HG02970 (cell line): ENCODE results near the gene NTNG2.
"Not testable (repeated sequence)": the region's sequence is repeated elsewhere in the genome, so short reads cannot be mapped to it uniquely, and the experiment has no call there.

Experiments used
- ATAC-seq: cut with Tn5 transposase; IDR thresholded peaks from one replicate; pipeline ENCODE4 v1.9.1; 2021; ENCODE audit warnings: mild to moderate bottlenecking, moderate library complexity, moderate number of reproducible peaks; ENCODE audit not compliant: unreplicated experiment, low FRiP score

The NTNG2 gene

GRCh38 chr9:132245465-132245864, 83.6 kb downstream of the NTNG2 start:
- ATAC-seq = no peak

DNA sequence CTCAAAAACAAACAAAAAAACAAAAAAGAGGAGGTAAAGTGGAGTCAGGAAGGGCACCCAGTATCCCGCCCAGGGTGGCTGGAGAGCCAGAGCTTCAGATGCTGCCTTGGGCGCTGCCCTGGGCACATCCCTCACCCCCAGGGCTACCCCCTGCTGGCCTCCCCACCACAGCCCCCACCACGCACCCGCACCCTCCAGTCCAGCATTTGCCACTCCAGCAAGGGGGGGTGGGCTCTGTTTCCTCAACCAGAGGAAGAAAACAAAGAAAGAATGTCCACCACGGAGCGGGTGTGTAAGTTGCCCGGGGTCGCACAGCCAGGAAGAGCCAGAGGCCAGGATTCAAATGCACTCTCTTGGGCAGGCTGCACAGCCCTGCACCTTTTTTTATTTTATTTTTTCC, 86.1 kb downstream of the NTNG2 start:
- no peak for ATAC-seq

DNA sequence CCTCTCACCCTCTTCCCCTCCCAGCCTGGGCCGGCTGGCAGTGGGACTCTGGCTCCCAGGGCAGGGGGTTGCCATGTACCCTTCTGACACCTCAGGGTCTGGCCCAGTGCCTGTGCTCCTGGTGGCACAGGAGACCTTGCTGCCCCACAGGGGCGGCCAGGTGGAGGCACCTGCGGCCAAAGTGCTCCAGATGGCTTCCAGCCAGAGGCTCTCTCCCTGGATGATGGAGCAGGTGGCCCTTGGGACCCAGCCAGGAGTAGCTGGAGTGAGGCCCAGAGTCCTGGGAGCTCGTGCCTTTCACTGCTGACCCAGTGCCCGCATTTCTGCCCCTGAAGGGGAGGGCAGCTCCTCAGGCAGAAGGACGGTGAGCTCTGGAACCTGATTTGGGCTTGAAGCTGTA, 87.3 kb downstream of the NTNG2 start:
- ATAC-seq = no peak

DNA sequence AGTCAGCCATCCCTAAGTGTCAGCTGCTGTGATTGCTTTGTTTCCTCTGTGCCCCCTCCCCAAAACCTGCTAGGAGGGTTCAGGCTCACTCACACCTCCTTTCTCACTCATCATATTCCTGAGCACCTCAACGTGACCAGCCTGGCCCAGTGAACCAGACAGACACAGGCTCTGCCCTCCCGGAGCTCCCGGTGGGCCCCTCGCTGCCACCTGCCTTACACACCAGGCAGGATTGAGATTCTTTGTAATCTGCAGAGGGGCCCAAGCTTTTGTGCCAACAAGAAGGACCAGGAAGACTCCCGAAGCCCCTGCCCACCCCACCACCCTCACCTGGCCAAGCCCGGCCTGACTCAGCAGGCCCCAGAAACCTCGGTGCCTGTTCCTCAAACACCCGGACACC, 87.8 kb downstream of the NTNG2 start:
- ATAC-seq = no peak

GRCh38 chr9:132250324-132251262, 88.7 kb downstream of the NTNG2 start:
- ATAC-seq = no peak

DNA sequence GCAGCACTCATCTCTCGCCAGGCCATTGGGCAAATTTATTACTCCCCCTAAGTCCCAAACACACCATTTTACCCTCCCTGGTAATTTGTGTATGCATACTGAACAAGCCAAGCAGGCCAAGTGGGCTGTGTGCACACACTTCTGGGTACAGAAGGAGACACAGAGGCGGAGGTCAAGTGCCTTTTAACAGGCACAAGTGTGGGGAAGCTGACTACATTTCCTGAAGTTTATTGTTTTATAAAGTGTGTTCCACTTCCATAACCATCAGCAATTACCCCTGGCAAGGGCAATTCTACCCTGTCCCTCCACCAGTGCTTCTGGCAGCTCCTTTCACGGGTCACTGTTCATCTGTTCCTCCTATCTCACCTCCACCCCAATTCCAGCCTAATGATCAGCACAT, 99.0 kb downstream of the NTNG2 start:
- ATAC-seq = no peak

DNA sequence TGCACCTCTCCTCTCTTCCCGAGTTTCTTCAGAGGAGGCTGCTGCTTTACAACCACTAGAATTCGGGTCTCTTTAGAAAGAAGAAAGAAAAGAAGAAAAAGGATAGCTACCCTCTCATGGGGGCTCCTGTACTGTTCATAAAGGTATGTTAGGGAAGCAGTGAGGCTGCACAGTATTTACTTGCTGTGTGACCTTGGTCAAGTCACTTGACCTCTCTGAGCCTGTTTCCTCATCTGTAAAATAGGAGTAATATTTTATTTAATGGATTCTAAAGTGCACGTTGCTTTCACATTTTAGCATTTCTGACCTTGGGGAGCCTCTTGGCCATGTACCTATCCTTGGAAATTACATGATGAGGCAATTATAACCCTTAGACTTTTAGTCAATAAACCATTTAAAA, 104.2 kb downstream of the NTNG2 start:
- ATAC-seq = no peak

DNA sequence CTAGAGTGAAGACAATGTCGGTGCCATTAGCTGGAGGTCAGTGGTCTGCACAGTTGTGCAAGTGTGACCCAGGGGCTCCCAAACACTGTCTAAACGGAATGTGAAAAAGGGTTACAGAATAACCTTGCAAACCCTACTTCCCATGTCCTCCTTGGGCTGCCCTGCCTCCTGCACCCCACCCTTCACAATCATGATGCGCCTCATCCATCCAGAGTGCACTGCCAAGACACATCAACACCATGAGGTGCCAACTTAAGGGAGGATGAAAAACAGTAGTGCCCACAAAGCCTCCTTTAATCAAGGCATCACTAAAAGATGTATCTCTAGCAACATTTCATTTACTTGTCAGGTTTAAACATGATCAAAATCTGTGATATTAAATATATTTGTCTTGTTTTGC, 105.8 kb downstream of the NTNG2 start:
- ATAC-seq = no peak

- no peak for ATAC-seq
These were observed 107.0 kb downstream of the NTNG2 start for GRCh38 chr9:132268725-132269352.

DNA sequence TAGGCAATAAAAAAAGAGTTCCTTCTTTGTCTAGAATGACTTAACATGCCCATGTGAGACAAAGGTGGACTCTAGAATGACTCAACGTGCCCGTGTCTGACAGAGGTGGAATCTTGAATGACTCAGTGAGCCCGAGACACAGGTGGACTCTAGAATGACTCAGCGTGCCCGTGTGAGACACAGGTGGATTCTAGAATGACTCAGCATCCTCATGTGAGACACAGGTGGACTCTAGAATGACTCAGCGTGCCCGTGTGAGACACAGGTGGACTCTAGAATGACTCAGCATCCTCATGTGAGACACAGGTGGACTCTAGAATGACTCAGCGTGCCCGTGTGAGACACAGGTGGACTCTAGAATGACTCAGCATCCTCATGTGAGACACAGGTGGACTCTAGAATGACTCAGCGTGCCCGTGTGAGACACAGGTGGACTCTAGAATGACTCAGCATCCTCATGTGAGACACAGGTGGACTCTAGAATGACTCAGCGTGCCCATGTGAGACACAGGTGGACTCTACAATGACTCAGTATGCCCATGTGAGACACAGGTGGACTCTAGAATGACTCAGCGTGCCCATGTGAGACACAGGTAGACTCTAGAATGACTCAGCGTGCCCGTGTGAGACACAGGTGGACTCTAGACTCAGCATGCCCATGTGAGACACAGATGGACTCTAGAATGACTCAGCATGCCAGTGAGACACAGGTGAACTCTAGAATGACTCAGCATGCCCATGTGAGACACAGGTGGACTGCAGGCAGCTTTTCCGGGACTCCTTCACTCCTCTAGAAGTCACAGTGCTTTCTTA, 108.1 kb downstream of the NTNG2 start:
- ATAC-seq = not testable (repeated sequence)

GRCh38 chr9:132274861-132275260, 113.0 kb downstream of the NTNG2 start:
- no peak for ATAC-seq

DNA sequence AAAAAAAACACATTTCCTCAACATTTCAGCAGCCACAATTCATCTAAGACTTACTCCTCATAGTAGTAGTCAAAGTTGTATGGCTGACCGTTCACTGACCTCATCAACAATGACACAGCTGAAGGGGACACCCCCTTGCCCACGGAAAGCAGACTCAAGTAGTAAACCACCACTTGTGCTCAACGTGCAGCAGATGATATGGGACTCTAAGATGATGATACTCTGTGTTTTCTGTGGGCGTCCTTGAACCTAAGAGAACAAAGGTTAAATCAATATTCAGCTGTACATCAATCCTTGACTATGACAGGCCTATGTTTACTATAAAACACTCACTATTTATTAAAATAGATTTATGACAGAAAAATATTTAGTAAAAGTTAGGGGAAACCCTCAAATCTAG, 121.3 kb downstream of the NTNG2 start:
- ATAC-seq = no peak

DNA sequence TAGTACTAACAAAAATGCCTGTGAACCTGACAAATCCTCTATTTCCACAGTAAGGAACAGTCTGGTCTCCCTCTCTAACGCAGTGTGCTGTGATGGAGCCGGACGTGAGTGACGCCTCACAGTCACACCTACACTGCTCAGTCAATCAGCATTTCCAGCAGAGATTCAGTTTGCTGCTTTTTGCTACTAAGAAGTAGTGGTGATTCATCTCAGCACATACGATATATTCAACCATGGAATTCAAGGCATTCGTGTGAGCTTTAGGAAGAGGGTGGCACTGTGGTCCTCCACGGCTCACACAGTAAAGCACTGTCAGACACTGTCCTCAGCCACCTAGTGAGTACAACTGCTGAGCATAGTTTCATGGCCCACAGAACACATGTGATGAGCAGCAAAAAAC, 122.0 kb downstream of the NTNG2 start:
- no peak for ATAC-seq

GRCh38 chr9:132287256-132287760, 125.5 kb downstream of the NTNG2 start:
- no peak for ATAC-seq

DNA sequence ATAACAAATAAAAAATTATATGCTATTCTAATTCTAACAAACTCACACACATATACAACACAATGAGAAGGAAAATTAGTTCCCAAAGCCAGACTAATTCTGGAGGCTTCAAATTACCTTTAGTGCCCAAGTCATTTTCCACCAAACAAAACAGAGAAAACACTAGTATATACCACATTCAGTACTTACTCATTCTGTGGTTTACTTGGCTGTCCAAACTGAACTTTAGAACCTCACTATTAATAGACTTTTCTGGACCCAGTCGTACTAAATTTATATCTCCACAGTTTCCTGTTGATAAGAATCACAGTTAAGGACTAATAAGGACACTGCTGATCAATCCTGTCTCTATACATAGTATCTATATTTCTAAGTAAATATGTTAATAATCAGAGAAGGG, 126.5 kb downstream of the NTNG2 start:
- no peak for ATAC-seq

DNA sequence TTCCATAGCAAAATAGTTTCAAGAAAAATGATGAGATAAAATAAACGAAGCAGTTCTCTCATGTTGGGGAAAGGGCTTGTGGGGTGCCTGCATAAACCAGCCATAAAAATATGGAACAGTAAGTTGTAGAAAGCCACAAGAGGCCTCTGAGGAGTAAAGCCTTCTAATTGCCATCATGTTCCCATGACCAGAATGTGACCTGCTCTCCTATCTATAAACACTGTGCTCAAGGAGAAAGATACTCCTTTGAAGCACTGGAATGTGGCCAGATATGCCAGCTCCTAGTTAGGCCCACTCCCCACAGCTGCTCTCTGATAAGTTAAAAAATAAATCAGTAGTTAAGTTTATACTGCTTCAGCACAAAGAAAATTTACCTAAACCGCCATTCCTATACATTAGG, 127.1 kb downstream of the NTNG2 start:
- ATAC-seq = no peak

DNA sequence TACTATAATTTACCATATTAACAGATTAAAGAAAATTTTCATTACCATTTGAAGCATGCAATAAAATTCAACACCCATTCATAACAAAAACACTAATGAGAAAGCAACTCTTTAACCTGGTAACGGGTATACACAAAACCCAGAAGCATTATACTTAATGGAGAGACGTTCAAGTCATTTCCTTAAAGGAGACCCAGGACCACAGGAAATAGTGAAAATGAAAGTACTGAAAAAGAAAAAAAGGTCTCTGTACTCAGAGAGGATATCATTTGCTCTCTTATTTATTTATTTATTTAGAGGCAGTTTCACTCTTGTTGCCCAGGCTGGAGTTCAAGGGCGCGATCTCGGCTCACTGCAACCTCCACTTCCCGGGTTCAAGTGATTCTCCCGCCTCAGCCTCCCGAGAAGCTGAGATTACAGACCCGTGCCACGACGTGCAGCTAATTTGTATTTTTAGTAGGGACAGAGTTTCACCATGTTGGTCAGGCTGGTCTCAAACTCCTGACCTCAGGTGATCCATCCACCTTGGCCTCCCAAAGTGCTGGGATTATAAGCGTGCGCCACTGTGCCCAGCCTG, 131.4 kb downstream of the NTNG2 start:
- no peak for ATAC-seq
